LHCN-M2 (cell line): ENCODE measurements around the gene CNTN3. TPM values are rescaled to one million over a fixed set of nuclear protein-coding genes. Genes with fewer than 3 reads are reported as not detected.

ENCODE experiments used
- DNase-seq: peaks from one replicate; pipeline ENCODE4 v3.0.0-alpha.2; 2012; ENCODE audit warnings: low read depth
- total RNA-seq: library from RNA; depleted of rRNA; stranded (reverse); fragments of >200 nt; gene quantifications from 2 replicates; pipeline ENCODE4 v1.2.3, GENCODE V29; 2014

Gene CNTN3
- total RNA-seq, 1 experiment from 2014 or later, result 0.11 TPM

GRCh38 chr3:74611206-74611605 lies 3.3 kb downstream of the CNTN3 start:
- no peak for DNase-seq

GRCh38 chr3:74607803-74608202 lies 6.7 kb downstream of the CNTN3 start:
- no peak for DNase-seq

- DNase-seq, result no peak
Observed at GRCh38 chr3:74606996-74607395, 7.5 kb downstream of the CNTN3 start.

- no peak for DNase-seq
Observed at GRCh38 chr3:74605437-74605836, 9.0 kb downstream of the CNTN3 start.

- DNase-seq, result no peak
Observed at GRCh38 chr3:74603292-74603691, 11.2 kb downstream of the CNTN3 start.

- DNase-seq, result no peak
Observed at GRCh38 chr3:74602471-74602870, 12.0 kb downstream of the CNTN3 start.

- DNase-seq, result no peak
Observed at GRCh38 chr3:74601793-74602192, 12.7 kb downstream of the CNTN3 start.

- no peak for DNase-seq
Observed at GRCh38 chr3:74599564-74599963, 14.9 kb downstream of the CNTN3 start.

- no peak for DNase-seq
Observed at GRCh38 chr3:74593152-74593551, 21.3 kb downstream of the CNTN3 start.

- no peak for DNase-seq
Observed at GRCh38 chr3:74592359-74592758, 22.1 kb downstream of the CNTN3 start.

GRCh38 chr3:74591946-74592345 lies 22.5 kb downstream of the CNTN3 start:
- DNase-seq, result no peak

GRCh38 chr3:74591342-74591741 lies 23.1 kb downstream of the CNTN3 start:
- DNase-seq, result no peak

- no peak for DNase-seq
Observed at GRCh38 chr3:74590620-74591262, 23.7 kb downstream of the CNTN3 start.

GRCh38 chr3:74584782-74585181 lies 29.7 kb downstream of the CNTN3 start:
- DNase-seq, result no peak

- no peak for DNase-seq
Observed at GRCh38 chr3:74582982-74583381, 31.5 kb downstream of the CNTN3 start.

GRCh38 chr3:74575857-74576256 lies 38.6 kb downstream of the CNTN3 start:
- no peak for DNase-seq

- DNase-seq, result no peak
Observed at GRCh38 chr3:74571118-74571517, 43.3 kb downstream of the CNTN3 start.
